Endothelial cell of umbilical vein (primary cell): Measurements from ENCODE around the gene PRKAR2B.

Experiments
- EZH2 ChIP-seq: IDR thresholded peaks from 2 replicates; pipeline ENCODE4 v1.6.1; 2012; ENCODE audit warnings: borderline replicate concordance, low read depth, mild to moderate bottlenecking, moderate library complexity, low read length, inconsistent platforms; ENCODE audit not compliant: severe bottlenecking
- POLR2AphosphoS5 ChIP-seq: IDR thresholded peaks from 2 replicates; pipeline ENCODE4 v1.6.1; 2012; ENCODE audit warnings: low read depth, mild to moderate bottlenecking, control low read depth, low read length, moderate library complexity; ENCODE audit not compliant: insufficient read depth
- TF ChIP-seq, protein P1 (sequence below), 2 donors: IDR thresholded peaks; 1 replicate in 1 of 2; 2 replicates in 1 of 2; pipeline ENCODE4 v1.5.1; 2011; ENCODE audit warnings: low read length in 2 of 2, mild to moderate bottlenecking in 2 of 2, moderate library complexity in 2 of 2, control low read depth in 1 of 2, inconsistent platforms in 1 of 2, low read depth in 1 of 2; ENCODE audit not compliant: insufficient read depth in 1 of 2; ENCODE audit errors: extremely low read depth in 1 of 2

DNA sequence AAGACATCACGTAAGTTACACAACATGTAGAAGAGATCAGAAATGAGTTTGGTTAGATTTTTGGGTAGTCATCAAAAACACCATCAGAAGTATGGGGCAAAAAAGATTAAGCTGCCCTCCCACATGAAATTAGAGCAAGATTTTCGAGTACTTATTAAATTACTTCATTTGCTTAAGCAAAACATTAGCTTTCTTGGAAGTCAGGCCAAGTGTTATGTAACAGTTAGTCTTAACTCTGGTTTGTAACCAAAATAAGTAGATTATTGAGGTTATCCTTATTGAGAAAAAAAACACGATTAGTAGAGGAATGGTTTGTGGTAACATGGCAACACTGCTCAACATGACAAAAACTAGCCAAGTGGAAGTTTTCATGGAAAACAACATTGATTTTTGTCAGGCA is 162.2 kb downstream of the PRKAR2B start:
- TF ChIP-seq, protein P1, sequence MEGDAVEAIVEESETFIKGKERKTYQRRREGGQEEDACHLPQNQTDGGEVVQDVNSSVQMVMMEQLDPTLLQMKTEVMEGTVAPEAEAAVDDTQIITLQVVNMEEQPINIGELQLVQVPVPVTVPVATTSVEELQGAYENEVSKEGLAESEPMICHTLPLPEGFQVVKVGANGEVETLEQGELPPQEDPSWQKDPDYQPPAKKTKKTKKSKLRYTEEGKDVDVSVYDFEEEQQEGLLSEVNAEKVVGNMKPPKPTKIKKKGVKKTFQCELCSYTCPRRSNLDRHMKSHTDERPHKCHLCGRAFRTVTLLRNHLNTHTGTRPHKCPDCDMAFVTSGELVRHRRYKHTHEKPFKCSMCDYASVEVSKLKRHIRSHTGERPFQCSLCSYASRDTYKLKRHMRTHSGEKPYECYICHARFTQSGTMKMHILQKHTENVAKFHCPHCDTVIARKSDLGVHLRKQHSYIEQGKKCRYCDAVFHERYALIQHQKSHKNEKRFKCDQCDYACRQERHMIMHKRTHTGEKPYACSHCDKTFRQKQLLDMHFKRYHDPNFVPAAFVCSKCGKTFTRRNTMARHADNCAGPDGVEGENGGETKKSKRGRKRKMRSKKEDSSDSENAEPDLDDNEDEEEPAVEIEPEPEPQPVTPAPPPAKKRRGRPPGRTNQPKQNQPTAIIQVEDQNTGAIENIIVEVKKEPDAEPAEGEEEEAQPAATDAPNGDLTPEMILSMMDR (IDR thresholded peaks at IDR 0.05; ENCODE audit: extremely low read depth in 1 of 2, insufficient read depth in 1 of 2, low read depth in 1 of 2, low read length in 2 of 2), result no peak
- no peak for TF ChIP-seq EZH2
- no peak for TF ChIP-seq POLR2AphosphoS5
